Keratinocyte (primary cell): ENCODE data around the gene CLN3. TPM values are rescaled to one million over a fixed set of nuclear protein-coding genes. Genes with fewer than 3 reads are reported as not detected.

Experiments used
- DNase-seq: peaks from one replicate; pipeline ENCODE4 v3.0.0-alpha.2; 2011; ENCODE audit warnings: low read depth, missing footprints, low spot score
- FAIRE-seq: peaks from 2 replicates; lab custom pipeline; 2011; peaks lifted over from hg19 to GRCh38; lab: Jason Lieb, UNC
- H2AFZ ChIP-seq: 2 replicates; pipeline ENCODE4 v1.6.0; 2012; ENCODE audit warnings: low read length, control low read depth, inconsistent platforms; ENCODE audit not compliant: control insufficient read depth
- H3K27ac ChIP-seq: 2 replicates; pipeline ENCODE4 v1.5.1; 2011; ENCODE audit warnings: low read length; ENCODE audit not compliant: control insufficient read depth, insufficient read depth
- H3K27me3 ChIP-seq: 3 replicates; pipeline ENCODE4 v1.6.0; 2011; ENCODE audit warnings: low read length; ENCODE audit not compliant: control insufficient read depth, insufficient read depth; ENCODE audit errors: extremely low read depth
- H3K36me3 ChIP-seq, 2 experiments: 2 replicates in 1 of 2; 3 replicates in 1 of 2; pipeline ENCODE4 v1.5.1; 2011; ENCODE audit warnings: low read length in 2 of 2, mild to moderate bottlenecking in 1 of 2; ENCODE audit not compliant: control insufficient read depth in 2 of 2, insufficient read depth in 2 of 2; ENCODE audit errors: extremely low read depth in 1 of 2
- H3K4me1 ChIP-seq: 3 replicates; pipeline ENCODE4 v1.5.1; 2011; ENCODE audit warnings: low read length; ENCODE audit not compliant: control insufficient read depth, insufficient read depth; ENCODE audit errors: extremely low read depth
- H3K4me2 ChIP-seq: 3 replicates; pipeline ENCODE4 v1.6.0; 2011; ENCODE audit warnings: low read depth, low read length; ENCODE audit not compliant: control insufficient read depth, insufficient read depth; ENCODE audit errors: extremely low read depth
- H3K4me3 ChIP-seq, 3 experiments: fragments of 200-600 bp in 1 of 3; sonication (generic) in 1 of 3; 2 replicates in 2 of 3; 3 replicates in 1 of 3; pipeline ENCODE4 v1.5.1; 2011 to 2016; ENCODE audit warnings: low read length in 3 of 3, mild to moderate bottlenecking in 3 of 3, control low read depth in 2 of 3, inconsistent platforms in 1 of 3, low read depth in 1 of 3, mixed read lengths in 1 of 3, mixed run types in 1 of 3, moderate library complexity in 1 of 3; ENCODE audit not compliant: control insufficient read depth in 2 of 3, insufficient read depth in 2 of 3; ENCODE audit errors: extremely low read depth in 1 of 3
- H3K79me2 ChIP-seq: 2 replicates; pipeline ENCODE4 v1.6.0; 2012; ENCODE audit warnings: low read length; ENCODE audit not compliant: control insufficient read depth, insufficient read depth
- H3K9ac ChIP-seq: 3 replicates; pipeline ENCODE4 v1.6.0; 2011; ENCODE audit warnings: low read length; ENCODE audit not compliant: control insufficient read depth, insufficient read depth; ENCODE audit errors: extremely low read depth
- H3K9me1 ChIP-seq: 3 replicates; pipeline ENCODE4 v1.6.0; 2011; ENCODE audit warnings: low read length; ENCODE audit not compliant: control insufficient read depth, insufficient read depth; ENCODE audit errors: extremely low read depth
- H3K9me3 ChIP-seq: 2 replicates; pipeline ENCODE4 v1.5.1; 2012; ENCODE audit warnings: low read depth, low read length; ENCODE audit not compliant: control insufficient read depth
- H4K20me1 ChIP-seq: 3 replicates; pipeline ENCODE4 v1.6.0; 2011; ENCODE audit warnings: low read length; ENCODE audit not compliant: control insufficient read depth, insufficient read depth; ENCODE audit errors: extremely low read depth
- EZH2 ChIP-seq: IDR thresholded peaks from one replicate; pipeline ENCODE4 v1.6.1; 2012; ENCODE audit warnings: inconsistent platforms, mild to moderate bottlenecking, low read length, moderate library complexity
- dilution Hi-C: fragments of 300-500 bp; cut with MboI; formaldehyde crosslinking; loops from one replicate; pipeline ENCODE4 v1.7.0; 2020; ENCODE audit warnings: low sequenced_read_pairs; ENCODE audit not compliant: extremely low pct_ligation_motif_present
- polyA plus RNA-seq, 5 experiments: library from polyadenylated mRNA; depleted of rRNA in 3 of 5; stranded (reverse) in 3 of 5; stranded (forward) in 1 of 5; unstranded in 1 of 5; fragments of >200 nt; gene quantifications; 1 replicate in 1 of 5; 2 replicates in 3 of 5; 3 replicates in 1 of 5; pipeline versions ENCODE4 v1.2.1 to v1.2.3, GENCODE V29; 2011 to 2012; ENCODE audit warnings: missing spikeins in 2 of 5, low read depth in 1 of 5, low replicate concordance in 1 of 5
- TF ChIP-seq, protein P1 (sequence below), 3 experiments: IDR thresholded peaks in 1 of 3; conservative IDR thresholded peaks in 1 of 3; optimal IDR thresholded peaks in 1 of 3; 2 replicates in 2 of 3; 3 replicates in 1 of 3; pipeline versions ENCODE3 to v1.5.1; 2011; ENCODE audit warnings: low read length in 3 of 3, mild to moderate bottlenecking in 3 of 3, moderate library complexity in 2 of 3, control low read depth in 1 of 3, inconsistent platforms in 1 of 3; ENCODE audit not compliant: insufficient read depth in 2 of 3; ENCODE audit errors: extremely low read depth in 1 of 3

Gene CLN3
- polyA plus RNA-seq, 1 donor (not counting 4 experiments of a cell fraction or from before 2014, with no cell fraction given), result 12.6 TPM

DNA sequence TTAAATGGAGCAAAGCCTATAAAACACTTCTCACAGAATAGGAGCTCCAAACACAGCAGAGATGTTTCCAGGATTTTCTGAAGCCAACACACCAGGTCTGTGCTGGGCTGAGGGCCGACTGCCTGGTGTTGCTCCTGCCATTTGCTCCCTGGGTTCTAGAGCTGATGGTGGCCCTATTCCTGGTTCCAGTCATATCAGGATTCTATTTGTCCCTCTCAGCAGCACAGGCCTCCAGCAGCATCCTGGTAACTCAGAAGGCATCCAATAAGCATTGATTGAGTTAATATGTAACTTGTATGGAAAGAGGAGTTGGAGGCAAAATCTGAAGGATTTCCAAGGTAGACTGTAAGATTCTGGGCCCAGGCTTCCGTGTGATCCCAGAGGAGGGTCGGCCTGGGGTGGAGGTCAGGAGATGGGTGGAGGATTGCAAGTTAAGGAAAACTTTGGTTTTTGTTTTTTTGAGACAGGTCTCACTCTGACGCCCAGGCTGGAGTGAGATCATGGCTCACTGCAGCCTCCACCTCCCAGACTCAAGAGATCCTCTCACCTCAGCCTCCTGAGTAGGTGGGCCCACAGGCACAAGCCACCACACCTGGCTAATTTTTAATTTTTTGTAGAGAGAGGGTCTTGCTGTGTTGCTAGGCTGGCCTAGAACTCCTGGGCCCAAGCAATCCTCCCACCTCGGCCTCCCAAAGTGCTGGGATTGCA lies 41.2 kb upstream of the CLN3 start:
- H3K36me3 ChIP-seq, result peaks cover 0 to 8% of the 10 kb centered on the region in 2 experiments
- TF ChIP-seq, protein P1, sequence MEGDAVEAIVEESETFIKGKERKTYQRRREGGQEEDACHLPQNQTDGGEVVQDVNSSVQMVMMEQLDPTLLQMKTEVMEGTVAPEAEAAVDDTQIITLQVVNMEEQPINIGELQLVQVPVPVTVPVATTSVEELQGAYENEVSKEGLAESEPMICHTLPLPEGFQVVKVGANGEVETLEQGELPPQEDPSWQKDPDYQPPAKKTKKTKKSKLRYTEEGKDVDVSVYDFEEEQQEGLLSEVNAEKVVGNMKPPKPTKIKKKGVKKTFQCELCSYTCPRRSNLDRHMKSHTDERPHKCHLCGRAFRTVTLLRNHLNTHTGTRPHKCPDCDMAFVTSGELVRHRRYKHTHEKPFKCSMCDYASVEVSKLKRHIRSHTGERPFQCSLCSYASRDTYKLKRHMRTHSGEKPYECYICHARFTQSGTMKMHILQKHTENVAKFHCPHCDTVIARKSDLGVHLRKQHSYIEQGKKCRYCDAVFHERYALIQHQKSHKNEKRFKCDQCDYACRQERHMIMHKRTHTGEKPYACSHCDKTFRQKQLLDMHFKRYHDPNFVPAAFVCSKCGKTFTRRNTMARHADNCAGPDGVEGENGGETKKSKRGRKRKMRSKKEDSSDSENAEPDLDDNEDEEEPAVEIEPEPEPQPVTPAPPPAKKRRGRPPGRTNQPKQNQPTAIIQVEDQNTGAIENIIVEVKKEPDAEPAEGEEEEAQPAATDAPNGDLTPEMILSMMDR (optimal IDR thresholded peaks at IDR 0.05 in 1 of 3, IDR thresholded peaks at IDR 0.05 in 1 of 3, conservative IDR thresholded peaks at IDR 0.05 in 1 of 3; ENCODE audit: extremely low read depth in 1 of 3, insufficient read depth in 2 of 3, low read length in 3 of 3), result no peak
- TF ChIP-seq EZH2, result no peak
- H4K20me1 ChIP-seq, result no peaks in the 10 kb centered on the region
- no peak overlapping the region for H3K4me3 ChIP-seq
- H3K4me1 ChIP-seq, result peaks cover 18% of the 10 kb centered on the region
- H3K9me3 ChIP-seq, result no peaks in the 10 kb centered on the region
- DNase-seq (no peak), FAIRE-seq (no peak)
- H3K9ac ChIP-seq, result no peak overlapping the region
- H3K27me3 ChIP-seq, result no peaks in the 10 kb centered on the region
- peaks cover 8% of the 10 kb centered on the region for H3K79me2 ChIP-seq
- H3K27ac ChIP-seq, result no peak overlapping the region
- dilution Hi-C loops, result no loop called here
- no peak overlapping the region for H2AFZ ChIP-seq
- H3K9me1 ChIP-seq, result no peaks in the 10 kb centered on the region
- H3K4me2 ChIP-seq, result no peak overlapping the region

DNA sequence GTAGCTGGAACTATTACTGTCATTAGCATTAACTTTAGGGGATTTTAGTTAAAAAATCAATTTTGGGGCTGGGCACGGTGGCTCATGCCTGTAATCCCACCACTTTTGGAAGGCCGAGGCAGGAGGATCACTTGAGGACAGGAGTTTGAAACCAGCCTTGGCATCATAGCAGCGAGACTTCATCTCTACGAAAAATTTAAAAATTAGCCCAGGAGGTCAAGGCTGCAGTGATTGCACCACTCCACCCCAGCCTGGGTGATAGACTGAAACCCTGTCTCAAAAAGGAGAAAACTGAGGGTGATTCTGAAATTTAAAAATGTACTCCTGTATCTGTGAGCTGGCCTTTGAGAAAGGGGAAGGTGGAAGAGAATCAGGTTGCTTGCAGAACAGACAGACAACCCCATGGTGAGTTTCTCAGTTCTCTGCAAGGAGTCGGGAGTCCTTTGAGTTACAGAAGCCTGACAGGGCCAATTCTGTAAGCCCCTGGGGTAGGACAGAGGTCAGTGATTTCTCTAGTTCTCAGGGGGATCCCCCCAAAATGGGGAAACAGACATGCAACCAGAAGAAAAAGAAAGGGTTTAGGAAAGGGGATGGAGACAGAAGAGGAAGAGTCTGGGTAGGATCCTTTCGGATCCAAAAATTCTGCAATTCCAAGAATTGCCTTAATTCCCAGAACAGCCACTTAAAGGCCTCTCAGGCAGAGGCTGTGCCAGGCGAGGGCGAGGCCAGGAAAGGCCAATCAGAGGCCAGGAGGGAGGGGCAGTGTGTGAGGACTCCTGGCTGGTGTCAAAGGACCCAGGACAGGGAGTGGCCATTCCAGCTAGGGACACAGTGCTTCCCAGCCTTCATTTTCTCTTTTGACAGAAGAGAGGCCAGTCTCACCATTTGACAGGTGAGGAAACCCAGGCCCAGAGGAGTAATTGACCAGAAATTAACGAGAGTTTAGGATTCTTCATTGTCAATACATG lies 40.2 kb upstream of the CLN3 start:
- H3K79me2 ChIP-seq, result no peaks in the 10 kb centered on the region
- peaks cover 8% of the 10 kb centered on the region for H3K4me1 ChIP-seq
- H3K27ac ChIP-seq, result no peak overlapping the region
- no peak overlapping the region for H3K4me3 ChIP-seq
- no peaks in the 10 kb centered on the region for H3K36me3 ChIP-seq
- no peak overlapping the region for H3K9ac ChIP-seq
- dilution Hi-C loops, result no loop called here
- DNase-seq (no peak), FAIRE-seq (no peak)
- no peaks in the 10 kb centered on the region for H3K27me3 ChIP-seq
- no peaks in the 10 kb centered on the region for H4K20me1 ChIP-seq
- H3K4me2 ChIP-seq, result no peak overlapping the region
- H2AFZ ChIP-seq, result no peak overlapping the region
- H3K9me3 ChIP-seq, result no peaks in the 10 kb centered on the region
- no peaks in the 10 kb centered on the region for H3K9me1 ChIP-seq
- no peak for TF ChIP-seq EZH2
- TF ChIP-seq, protein P1 (optimal IDR thresholded peaks at IDR 0.05 in 1 of 3, IDR thresholded peaks at IDR 0.05 in 1 of 3, conservative IDR thresholded peaks at IDR 0.05 in 1 of 3; ENCODE audit: extremely low read depth in 1 of 3, insufficient read depth in 2 of 3, low read length in 3 of 3), result no peak
